Panc1 (cell line): ENCODE results near the gene OXCT2. TPM values are rescaled to one million over a fixed set of nuclear protein-coding genes. Genes with fewer than 3 reads are reported as not detected.
"Not testable (repeated sequence)": the region's sequence is repeated elsewhere in the genome, so short reads cannot be mapped to it uniquely, and the experiment has no call there.

Experiments used
- ATAC-seq: fragments of 200-7000 bp; cut with Tn5 transposase; 2 replicates; pipeline ENCODE4 v1.9.1; 2020; ENCODE audit warnings: mild to moderate bottlenecking, moderate library complexity
- BruUV-seq: library from RNA; stranded (reverse); fragments of 400-500 nt; replicated peaks from 2 replicates; lab custom pipeline; 2021; lab: Mats Ljungman, UMichigan
- CTCF ChIA-PET: fragments of 300-600 bp; sonication (Branson Sonifier 250); formaldehyde crosslinking; loops from one replicate; lab custom pipeline; 2022; ENCODE audit warnings: antibody characterized with exemption; lab: Charles Lee
- POLR2A ChIA-PET: fragments of 300-600 bp; sonication (Branson Sonifier 250); formaldehyde crosslinking; loops from one replicate; lab custom pipeline; 2022; ENCODE audit warnings: antibody characterized with exemption; lab: Charles Lee
- DNase-seq: peaks from one replicate; pipeline ENCODE4 v3.0.0-alpha.2; 2010; ENCODE audit warnings: low read depth, low spot score
- H3K27ac ChIP-seq: 2 replicates; pipeline ENCODE4 v1.5.1; 2011; ENCODE audit warnings: mild to moderate bottlenecking, low read length, inconsistent platforms
- H3K27me3 ChIP-seq: fragments of 200-500 bp; sonication (Bioruptor generic); 2 replicates; pipeline ENCODE4 v1.6.0; 2014; ENCODE audit warnings: low read length, inconsistent platforms; ENCODE audit not compliant: control insufficient read depth, insufficient read depth
- H3K36me3 ChIP-seq: fragments of 200-500 bp; sonication (Bioruptor generic); 2 replicates; pipeline ENCODE4 v1.5.1; 2014; ENCODE audit warnings: inconsistent platforms, mild to moderate bottlenecking, low read length, moderate library complexity; ENCODE audit not compliant: control insufficient read depth, insufficient read depth
- H3K4me1 ChIP-seq: 2 replicates; pipeline ENCODE4 v1.5.1; 2011; ENCODE audit warnings: inconsistent platforms, mild to moderate bottlenecking, low read length, moderate library complexity; ENCODE audit not compliant: control insufficient read depth, insufficient read depth
- H3K4me3 ChIP-seq, 2 experiments: 2 replicates each; pipeline ENCODE4 v1.5.1; 2011 to 2012; ENCODE audit warnings: low read depth in 2 of 2, low read length in 2 of 2, mild to moderate bottlenecking in 2 of 2, inconsistent platforms in 1 of 2, moderate library complexity in 1 of 2
- H3K9me3 ChIP-seq: fragments of 200-500 bp; sonication (Bioruptor generic); 2 replicates; pipeline ENCODE4 v1.5.1; 2014; ENCODE audit warnings: low read depth, mild to moderate bottlenecking, inconsistent platforms, low read length, moderate library complexity; ENCODE audit not compliant: control insufficient read depth, insufficient read depth
- POLR2AphosphoS5 ChIP-seq: IDR thresholded peaks from 2 replicates; pipeline ENCODE4 v1.6.1; 2012; ENCODE audit warnings: mild to moderate bottlenecking, low read depth, low read length, moderate library complexity
- REST ChIP-seq, 2 experiments: IDR thresholded peaks; 2 replicates each; pipeline ENCODE4 v1.6.1; 2011 to 2012; ENCODE audit warnings: low read depth in 2 of 2, control low read depth in 1 of 2, low read length in 1 of 2, mild to moderate bottlenecking in 1 of 2, moderate library complexity in 1 of 2; ENCODE audit not compliant: insufficient read depth in 1 of 2
- SIN3A ChIP-seq: IDR thresholded peaks from 2 replicates; pipeline ENCODE4 v1.6.1; 2012; ENCODE audit warnings: low read depth, mild to moderate bottlenecking, low read length, moderate library complexity, borderline replicate concordance; ENCODE audit not compliant: insufficient read depth
- TCF7L2 ChIP-seq: IDR thresholded peaks from 2 replicates; pipeline ENCODE4 v1.6.1; 2011; ENCODE audit warnings: mild to moderate bottlenecking, low read depth, low read length, inconsistent platforms
- in situ Hi-C: cut with HindIII; loops from 2 replicates; pipeline ENCODE4 v1.10.0; 2016; ENCODE audit warnings: low sequenced_read_pairs, low pct_unique_long_range_greater_than_20kb
- intact Hi-C: fragments of 100-400 bp; cut with micrococcal nuclease; formaldehyde crosslinking; loops from one replicate; pipeline ENCODE4 v1.10.0; 2022; ENCODE audit not compliant: unreplicated experiment
- total RNA-seq: library from RNA; stranded (reverse); gene quantifications from one replicate; pipeline ENCODE4 v1.2.1, GENCODE V29; 2021; ENCODE audit not compliant: unreplicated experiment
- TF ChIP-seq, protein P1 (sequence below): fragments of 450-650 bp; IDR thresholded peaks from 2 replicates; pipeline ENCODE4 v1.5.1; 2017; ENCODE audit warnings: mild to moderate bottlenecking

Gene OXCT2
- total RNA-seq, 1 experiment from 2014 or later = 1.9 TPM

DNA sequence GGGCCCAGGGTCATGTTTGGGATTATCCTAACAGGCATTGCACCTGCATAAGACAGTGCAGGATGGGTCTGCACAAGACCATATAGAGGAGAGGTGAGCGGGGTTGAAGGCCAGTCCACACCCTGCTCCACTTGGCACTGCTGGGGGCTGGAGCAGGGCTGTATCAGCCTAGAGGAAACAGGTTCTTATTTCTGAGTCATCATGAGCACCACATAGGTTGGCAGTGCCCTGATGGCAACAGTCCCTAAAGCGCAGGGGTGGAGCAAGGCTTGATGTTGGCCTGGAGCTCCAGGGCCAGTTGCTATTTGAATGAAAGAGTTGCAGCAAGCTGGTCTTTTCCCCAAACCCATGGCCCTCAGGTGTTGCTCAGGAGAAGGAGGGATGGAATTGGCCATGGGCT is 47.3 kb upstream of the OXCT2 start:
- no peaks in the 10 kb centered on the region for H3K9me3 ChIP-seq
- H3K4me1 ChIP-seq = no peaks in the 10 kb centered on the region
- intact Hi-C loops (loop anchor here (5.0 kb wide), 3 partner anchors 84 to 214 kb away; partner anchors contain the start of gene MYCL), in situ Hi-C loops (no loop called here)
- H3K27ac ChIP-seq = no peak overlapping the region
- CTCF ChIA-PET = interaction anchor here (1.2 to 1.3 kb wide), 3 partner anchors 18 to 153 kb away, joined by 3 to 11 read pairs (median 3); partner anchors contain the start of gene MYCL
- no peaks in the 10 kb centered on the region for H3K36me3 ChIP-seq
- DNase-seq (no peak), ATAC-seq (no peak)
- POLR2A ChIA-PET = no interaction called here
- H3K4me3 ChIP-seq = no peak overlapping the region
- TF ChIP-seq, protein P1, sequence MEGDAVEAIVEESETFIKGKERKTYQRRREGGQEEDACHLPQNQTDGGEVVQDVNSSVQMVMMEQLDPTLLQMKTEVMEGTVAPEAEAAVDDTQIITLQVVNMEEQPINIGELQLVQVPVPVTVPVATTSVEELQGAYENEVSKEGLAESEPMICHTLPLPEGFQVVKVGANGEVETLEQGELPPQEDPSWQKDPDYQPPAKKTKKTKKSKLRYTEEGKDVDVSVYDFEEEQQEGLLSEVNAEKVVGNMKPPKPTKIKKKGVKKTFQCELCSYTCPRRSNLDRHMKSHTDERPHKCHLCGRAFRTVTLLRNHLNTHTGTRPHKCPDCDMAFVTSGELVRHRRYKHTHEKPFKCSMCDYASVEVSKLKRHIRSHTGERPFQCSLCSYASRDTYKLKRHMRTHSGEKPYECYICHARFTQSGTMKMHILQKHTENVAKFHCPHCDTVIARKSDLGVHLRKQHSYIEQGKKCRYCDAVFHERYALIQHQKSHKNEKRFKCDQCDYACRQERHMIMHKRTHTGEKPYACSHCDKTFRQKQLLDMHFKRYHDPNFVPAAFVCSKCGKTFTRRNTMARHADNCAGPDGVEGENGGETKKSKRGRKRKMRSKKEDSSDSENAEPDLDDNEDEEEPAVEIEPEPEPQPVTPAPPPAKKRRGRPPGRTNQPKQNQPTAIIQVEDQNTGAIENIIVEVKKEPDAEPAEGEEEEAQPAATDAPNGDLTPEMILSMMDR = no peak
- no peak for TF ChIP-seq SIN3A
- no peak for TF ChIP-seq REST (IDR thresholded peaks at IDR 0.05; ENCODE audit: insufficient read depth in 1 of 2, low read depth in 2 of 2, low read length in 1 of 2)
- TF ChIP-seq POLR2AphosphoS5 = no peak
- TF ChIP-seq TCF7L2 = no peak
- no TSS peak for BruUV-seq
- no peaks in the 10 kb centered on the region for H3K27me3 ChIP-seq

- H3K9me3 ChIP-seq, H3K4me1 ChIP-seq, BruUV-seq, H3K4me3 ChIP-seq, POLR2A ChIA-PET, H3K36me3 ChIP-seq, H3K27ac ChIP-seq, H3K27me3 ChIP-seq, in situ Hi-C loops, DNase-seq: not testable (repeated sequence)
- intact Hi-C loops = loop anchor here (5.0 kb wide), 3 partner anchors 85 to 215 kb away; partner anchors contain the start of gene MYCL
- CTCF ChIA-PET = interaction anchor here (1.2 to 1.3 kb wide), 3 partner anchors 19 to 154 kb away, joined by 3 to 11 read pairs (median 3); partner anchors contain the start of gene MYCL
- peak; percentile 39 for ATAC-seq
- TF ChIP-seq, protein P1 = peak; percentile 69; the same call in 1 of the 2 replicates
These were observed 46.2 kb upstream of the OXCT2 start for GRCh38 chr1:39817091-39817932.
